Measurements from ENCODE around the gene OR6N1.

Gene OR6N1, protein sequence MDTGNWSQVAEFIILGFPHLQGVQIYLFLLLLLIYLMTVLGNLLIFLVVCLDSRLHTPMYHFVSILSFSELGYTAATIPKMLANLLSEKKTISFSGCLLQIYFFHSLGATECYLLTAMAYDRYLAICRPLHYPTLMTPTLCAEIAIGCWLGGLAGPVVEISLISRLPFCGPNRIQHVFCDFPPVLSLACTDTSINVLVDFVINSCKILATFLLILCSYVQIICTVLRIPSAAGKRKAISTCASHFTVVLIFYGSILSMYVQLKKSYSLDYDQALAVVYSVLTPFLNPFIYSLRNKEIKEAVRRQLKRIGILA

DNA sequence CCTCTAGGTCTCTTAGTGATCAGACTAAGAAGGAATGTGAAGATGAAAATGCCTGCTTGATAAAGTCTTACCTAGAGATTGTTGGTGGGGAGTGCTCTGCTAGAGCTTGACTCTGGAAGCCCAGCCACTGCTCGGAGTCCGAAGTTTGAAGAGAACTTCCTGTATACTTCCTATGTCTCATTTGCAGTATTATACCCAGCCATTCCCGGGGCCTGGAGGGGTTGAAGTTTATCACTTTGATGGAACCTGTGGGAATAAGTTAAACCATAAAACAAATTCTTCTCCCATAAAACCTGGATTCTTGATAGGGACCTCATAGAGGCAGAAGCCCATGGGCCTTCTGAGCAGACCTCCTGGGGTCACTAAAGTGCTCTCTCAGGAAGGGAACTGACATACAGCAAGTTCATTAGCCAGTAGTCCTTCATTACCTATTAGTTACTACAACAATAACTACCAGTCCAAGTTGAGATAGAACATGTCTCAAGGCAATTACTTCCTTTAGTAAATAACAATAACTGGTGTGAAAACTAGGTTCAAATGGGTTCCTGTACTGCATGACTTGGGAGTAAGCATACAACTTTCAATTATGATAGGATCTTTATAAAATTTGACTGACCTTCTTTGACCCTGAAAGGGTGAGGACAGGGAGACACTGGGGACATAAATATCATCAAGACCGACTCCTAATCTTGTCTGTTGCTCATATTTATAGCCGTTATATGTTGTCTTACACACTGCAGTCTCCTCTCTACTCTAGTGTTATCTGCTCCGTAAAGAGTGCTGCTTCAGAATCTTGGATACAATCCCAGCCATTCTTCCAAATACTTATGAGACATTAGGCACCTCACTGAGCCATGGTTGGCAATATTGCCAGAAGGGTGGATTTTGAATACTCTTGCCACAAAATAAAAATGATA is at the start of gene OR6N1:
OR6N1 (minus strand) TSS at position 246 of the 917 bp plus-strand sequence. CDS start 5,513 bp downstream, outside the sequence.
- TF ChIP-seq CREB1 (IDR thresholded peaks at IDR 0.05; ENCODE audit: low read depth) = no peak
- no peak for TF ChIP-seq ZBTB7A (IDR thresholded peaks at IDR 0.05; ENCODE audit: low read depth)
- TF ChIP-seq, protein P1, sequence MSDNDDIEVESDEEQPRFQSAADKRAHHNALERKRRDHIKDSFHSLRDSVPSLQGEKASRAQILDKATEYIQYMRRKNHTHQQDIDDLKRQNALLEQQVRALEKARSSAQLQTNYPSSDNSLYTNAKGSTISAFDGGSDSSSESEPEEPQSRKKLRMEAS (IDR thresholded peaks at IDR 0.05) = no peak
- TF ChIP-seq EP300 (IDR thresholded peaks at IDR 0.05; ENCODE audit: borderline replicate concordance) = no peak
- TF ChIP-seq CEBPB (IDR thresholded peaks at IDR 0.05) = no peak
- TF ChIP-seq, protein P2, sequence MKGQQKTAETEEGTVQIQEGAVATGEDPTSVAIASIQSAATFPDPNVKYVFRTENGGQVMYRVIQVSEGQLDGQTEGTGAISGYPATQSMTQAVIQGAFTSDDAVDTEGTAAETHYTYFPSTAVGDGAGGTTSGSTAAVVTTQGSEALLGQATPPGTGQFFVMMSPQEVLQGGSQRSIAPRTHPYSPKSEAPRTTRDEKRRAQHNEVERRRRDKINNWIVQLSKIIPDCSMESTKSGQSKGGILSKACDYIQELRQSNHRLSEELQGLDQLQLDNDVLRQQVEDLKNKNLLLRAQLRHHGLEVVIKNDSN (IDR thresholded peaks at IDR 0.05) = no peak
- no peak for TF ChIP-seq EGR1 (IDR thresholded peaks at IDR 0.05)
- no peak for TF ChIP-seq NFIC (IDR thresholded peaks at IDR 0.05)
- TF ChIP-seq YY1 (IDR thresholded peaks at IDR 0.05; ENCODE audit: low read depth) = no peak
- no peak for TF ChIP-seq RAD21 (IDR thresholded peaks at IDR 0.05; ENCODE audit: low read depth)
- TF ChIP-seq TAF1 (IDR thresholded peaks at IDR 0.05; ENCODE audit: low read depth) = no peak
- no peak for TF ChIP-seq TEAD4 (IDR thresholded peaks at IDR 0.05)
- no peak for TF ChIP-seq TCF12 (IDR thresholded peaks at IDR 0.05; ENCODE audit: low read depth)
- TF ChIP-seq, protein P3, sequence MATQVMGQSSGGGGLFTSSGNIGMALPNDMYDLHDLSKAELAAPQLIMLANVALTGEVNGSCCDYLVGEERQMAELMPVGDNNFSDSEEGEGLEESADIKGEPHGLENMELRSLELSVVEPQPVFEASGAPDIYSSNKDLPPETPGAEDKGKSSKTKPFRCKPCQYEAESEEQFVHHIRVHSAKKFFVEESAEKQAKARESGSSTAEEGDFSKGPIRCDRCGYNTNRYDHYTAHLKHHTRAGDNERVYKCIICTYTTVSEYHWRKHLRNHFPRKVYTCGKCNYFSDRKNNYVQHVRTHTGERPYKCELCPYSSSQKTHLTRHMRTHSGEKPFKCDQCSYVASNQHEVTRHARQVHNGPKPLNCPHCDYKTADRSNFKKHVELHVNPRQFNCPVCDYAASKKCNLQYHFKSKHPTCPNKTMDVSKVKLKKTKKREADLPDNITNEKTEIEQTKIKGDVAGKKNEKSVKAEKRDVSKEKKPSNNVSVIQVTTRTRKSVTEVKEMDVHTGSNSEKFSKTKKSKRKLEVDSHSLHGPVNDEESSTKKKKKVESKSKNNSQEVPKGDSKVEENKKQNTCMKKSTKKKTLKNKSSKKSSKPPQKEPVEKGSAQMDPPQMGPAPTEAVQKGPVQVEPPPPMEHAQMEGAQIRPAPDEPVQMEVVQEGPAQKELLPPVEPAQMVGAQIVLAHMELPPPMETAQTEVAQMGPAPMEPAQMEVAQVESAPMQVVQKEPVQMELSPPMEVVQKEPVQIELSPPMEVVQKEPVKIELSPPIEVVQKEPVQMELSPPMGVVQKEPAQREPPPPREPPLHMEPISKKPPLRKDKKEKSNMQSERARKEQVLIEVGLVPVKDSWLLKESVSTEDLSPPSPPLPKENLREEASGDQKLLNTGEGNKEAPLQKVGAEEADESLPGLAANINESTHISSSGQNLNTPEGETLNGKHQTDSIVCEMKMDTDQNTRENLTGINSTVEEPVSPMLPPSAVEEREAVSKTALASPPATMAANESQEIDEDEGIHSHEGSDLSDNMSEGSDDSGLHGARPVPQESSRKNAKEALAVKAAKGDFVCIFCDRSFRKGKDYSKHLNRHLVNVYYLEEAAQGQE (IDR thresholded peaks at IDR 0.05; ENCODE audit: low read depth) = no peak
- no peak for TF ChIP-seq FOXM1 (IDR thresholded peaks at IDR 0.05; ENCODE audit: borderline replicate concordance, low read depth)

DNA sequence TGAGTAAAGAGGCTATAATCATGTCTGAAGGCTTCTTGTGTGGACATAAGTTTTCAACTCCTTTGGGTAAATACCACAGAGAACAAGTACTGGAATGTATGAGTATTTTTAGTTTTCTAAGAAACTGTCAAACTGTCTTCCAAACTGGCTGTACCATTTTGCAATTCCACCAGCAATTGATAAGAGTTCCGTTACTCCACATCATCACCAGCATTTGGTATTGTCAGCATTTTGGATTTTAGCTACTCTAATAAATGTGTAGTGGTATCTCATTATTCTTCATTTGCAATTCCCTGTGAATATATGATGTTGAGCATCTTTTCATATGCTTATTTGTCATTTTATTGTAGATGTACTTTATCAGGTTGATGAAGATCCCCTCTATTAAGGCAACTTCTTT is 49.7 kb upstream of the OR6N1 start:
- TF ChIP-seq CEBPB (IDR thresholded peaks at IDR 0.05) (no peak), RAD21 (IDR thresholded peaks at IDR 0.05; ENCODE audit: low read depth) (no peak)
- TF ChIP-seq, protein P2 (IDR thresholded peaks at IDR 0.05) = no peak

DNA sequence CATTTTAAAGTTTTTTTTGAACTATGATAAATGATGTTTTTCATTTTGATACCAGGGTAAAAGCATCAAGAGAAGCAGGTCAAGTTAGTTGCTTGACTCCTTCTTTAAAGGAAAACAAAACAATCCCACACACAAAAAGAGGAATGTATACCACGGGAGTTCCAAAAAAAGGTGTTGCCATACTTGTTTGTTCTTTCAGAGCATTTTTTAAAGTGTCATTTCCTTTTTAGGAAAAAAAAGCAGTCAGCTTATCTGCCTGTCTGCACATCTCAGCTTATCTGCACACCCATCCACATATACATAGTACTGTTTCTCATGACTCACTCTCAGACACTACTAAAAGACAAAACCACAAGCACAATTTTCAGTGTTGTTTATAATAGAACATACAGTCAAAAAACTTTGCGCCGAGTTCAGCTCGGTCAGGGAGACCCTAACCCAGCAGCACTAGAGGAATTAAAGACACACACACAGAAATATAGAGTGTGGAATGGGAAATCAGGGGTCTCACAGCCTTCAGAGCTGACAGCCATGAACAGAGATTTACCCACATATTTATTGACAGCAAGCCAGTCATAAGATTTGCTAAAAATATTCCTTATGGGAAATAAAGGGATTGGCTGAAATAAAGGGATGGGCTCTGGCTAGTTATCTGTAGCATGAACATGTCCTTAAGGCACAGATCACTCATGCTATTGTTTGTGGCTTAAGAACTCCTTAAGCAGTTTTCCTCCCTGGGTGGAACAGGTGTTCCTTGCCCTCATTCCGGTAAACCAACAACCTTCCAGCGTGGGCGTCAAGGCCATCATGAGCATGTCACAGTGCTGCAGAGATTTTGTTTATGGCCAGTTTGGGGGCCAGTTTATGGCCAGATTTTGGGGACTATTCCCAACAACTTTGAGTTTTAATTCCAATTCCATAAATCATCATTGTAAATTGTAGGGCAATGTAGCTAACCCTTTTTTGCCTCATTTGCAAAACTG is 47.8 kb upstream of the OR6N1 start:
- no peak for TF ChIP-seq RAD21 (IDR thresholded peaks at IDR 0.05; ENCODE audit: low read depth)
- TF ChIP-seq TEAD4 (IDR thresholded peaks at IDR 0.05) = no peak
- no peak for TF ChIP-seq TAF1 (IDR thresholded peaks at IDR 0.05; ENCODE audit: low read depth)
- TF ChIP-seq, protein P3 (IDR thresholded peaks at IDR 0.05; ENCODE audit: low read depth) = no peak
- no peak for TF ChIP-seq CREB1 (IDR thresholded peaks at IDR 0.05; ENCODE audit: low read depth)
- TF ChIP-seq TCF12 (IDR thresholded peaks at IDR 0.05; ENCODE audit: low read depth) = no peak
- no peak for TF ChIP-seq CEBPB (IDR thresholded peaks at IDR 0.05)

DNA sequence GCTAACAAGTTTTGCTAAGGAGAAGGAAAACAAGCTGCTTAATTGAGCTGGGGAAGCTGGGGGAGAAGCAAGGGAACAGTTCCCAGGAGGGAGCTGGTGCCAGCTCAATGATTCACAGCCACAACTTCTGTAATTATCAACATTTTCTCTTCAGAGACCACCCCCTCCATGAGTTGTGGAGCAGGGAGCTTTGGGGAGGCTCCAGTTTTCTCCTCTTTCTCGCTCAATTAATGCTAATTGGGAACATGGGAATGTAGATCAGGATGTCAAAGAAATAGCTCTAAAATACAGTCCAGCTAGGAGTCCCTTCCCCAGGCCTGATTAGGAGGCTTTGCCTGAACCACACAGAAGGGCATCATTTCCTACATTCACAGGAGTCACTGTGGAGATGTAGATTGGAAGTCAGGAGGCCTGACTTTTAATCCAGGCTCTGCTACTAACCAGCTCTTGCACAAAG is 47.0 kb upstream of the OR6N1 start:
- TF ChIP-seq TEAD4 (IDR thresholded peaks at IDR 0.05) (no peak), TCF12 (IDR thresholded peaks at IDR 0.05; ENCODE audit: low read depth) (no peak), YY1 (IDR thresholded peaks at IDR 0.05; ENCODE audit: low read depth) (no peak), NFIC (IDR thresholded peaks at IDR 0.05) (no peak), RAD21 (IDR thresholded peaks at IDR 0.05; ENCODE audit: low read depth) (no peak), EP300 (IDR thresholded peaks at IDR 0.05; ENCODE audit: borderline replicate concordance) (no peak), CREB1 (IDR thresholded peaks at IDR 0.05; ENCODE audit: low read depth) (no peak), EGR1 (IDR thresholded peaks at IDR 0.05) (no peak), FOXM1 (IDR thresholded peaks at IDR 0.05; ENCODE audit: borderline replicate concordance, low read depth) (no peak), ZBTB7A (IDR thresholded peaks at IDR 0.05; ENCODE audit: low read depth) (no peak), TAF1 (IDR thresholded peaks at IDR 0.05; ENCODE audit: low read depth) (no peak), CEBPB (IDR thresholded peaks at IDR 0.05) (no peak)
- TF ChIP-seq, protein P3 (IDR thresholded peaks at IDR 0.05; ENCODE audit: low read depth) = no peak
- TF ChIP-seq, protein P1 (IDR thresholded peaks at IDR 0.05) = no peak
- TF ChIP-seq, protein P2 (IDR thresholded peaks at IDR 0.05) = no peak
